ENCODE data around the gene CDH26.
A peak's percentile ranks its signal among the peaks of the same experiment; 100 is the strongest.

Gene CDH26

DNA sequence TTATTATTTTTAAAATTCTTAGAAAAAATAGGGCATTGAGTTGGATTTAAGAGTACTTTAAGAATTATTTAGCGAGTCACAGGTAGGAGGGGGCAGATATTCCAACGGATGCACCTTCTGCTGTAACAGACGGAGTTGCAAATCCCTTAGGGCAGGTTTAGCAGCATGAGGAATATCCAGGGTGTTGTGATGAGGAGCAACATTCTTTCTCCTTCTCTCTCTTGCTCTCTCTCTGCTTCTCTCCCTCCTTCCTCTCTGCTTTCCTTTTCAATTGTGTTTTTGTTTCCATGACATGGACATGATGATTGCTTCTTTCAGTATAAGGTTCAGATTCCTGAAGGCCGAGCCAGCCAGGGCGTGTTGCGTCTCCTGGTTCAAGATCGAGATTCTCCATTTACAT, 28.9 kb downstream of the CDH26 start:
- no peak for DNase-seq

DNA sequence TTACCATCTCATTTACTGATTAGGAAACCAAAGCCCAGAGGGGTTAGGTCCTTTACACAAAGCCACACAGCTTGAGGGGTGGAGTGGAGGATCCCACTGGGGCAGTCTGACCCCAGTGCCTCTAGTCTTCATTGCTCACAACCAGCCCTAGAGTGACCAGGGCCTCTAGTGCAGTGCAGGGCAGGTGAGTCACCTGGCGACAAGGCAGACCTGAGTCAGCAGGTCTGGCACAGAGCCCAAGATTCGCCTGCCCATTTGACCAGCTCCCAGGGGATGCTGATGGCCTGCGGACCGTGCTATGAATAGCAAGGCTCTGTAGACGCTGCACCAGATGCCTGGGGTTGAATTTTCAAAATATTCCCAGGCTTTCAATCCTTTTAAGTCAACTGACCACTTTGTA, 29.9 kb downstream of the CDH26 start:
- no peak for DNase-seq

DNA sequence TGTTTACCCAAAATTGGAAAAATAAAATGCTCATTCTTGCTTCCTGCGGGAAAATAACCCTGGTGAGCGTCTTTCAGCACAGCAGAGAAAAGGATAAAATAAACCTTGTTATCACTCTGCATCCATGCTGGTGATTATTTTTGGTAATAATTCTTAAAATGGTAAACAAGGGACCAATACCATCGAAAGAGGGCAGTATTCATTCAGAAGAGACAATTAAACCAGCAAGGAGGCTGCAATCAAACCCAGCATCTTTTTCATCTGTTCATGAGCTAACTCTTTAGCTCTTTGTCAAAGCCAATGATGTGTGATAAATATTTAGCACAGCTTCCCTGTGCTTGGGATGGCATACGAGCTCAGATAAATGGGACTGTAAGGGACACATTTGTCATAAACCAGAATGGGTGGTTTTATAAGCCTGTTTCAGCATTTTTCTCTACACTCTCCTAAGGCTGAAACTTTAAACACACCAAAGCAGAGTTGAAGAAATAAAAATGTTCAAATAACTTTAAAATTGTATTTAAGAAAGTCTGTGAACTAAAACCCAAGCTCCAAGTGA, 34.4 kb downstream of the CDH26 start:
- peak; percentile 18 for DNase-seq

DNA sequence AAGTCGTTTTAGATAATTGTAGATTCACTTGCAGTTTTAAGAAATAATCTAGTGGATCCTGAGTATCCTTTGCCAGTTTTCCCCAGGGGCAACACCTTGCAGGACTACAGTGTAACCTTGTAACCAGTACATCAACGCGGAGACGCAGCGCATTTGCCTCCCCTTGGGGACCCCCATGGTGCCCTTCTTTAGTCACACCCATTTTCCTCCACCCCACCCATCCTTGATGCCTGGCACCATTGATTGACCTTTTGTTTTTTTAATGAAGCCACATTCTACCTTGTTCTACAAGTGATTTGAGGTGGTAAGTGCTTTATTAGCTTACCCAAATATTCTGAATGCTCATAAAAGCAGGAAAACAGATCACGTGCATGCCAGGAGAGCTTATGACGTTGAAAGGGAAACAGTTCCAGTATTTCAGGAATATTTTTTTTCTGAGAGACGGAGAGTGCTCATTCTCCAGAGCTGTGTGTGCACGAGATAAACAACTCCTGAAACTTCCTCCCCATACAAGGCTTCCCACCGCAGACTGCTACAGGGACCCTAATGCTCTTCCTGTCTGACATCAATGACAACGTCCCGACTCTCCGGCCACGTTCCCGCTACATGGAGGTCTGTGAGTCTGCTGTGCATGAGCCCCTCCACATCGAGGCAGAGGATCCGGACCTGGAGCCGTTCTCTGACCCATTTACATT, 35.7 kb downstream of the CDH26 start:
- no peak for DNase-seq

DNA sequence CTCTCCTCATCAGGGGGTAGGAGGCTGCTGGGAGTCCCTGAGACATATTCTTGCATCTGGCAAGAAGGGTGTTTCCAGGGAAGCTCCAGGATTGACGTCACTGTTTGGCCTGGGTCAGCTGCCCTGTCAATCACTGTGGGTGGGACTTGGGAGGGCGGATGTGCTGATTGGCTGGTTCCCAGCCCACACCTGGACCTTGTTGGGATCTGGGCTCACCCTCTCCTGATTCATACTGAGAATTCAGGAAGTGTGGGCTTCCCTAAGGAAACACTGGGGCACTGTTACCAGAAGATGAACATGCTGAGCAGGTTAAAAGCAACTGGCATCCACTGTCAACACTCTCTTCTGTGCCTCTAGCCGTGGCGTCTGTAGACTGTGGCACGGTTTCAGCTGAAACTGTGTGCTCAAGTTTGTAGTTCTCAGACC, 36.5 kb downstream of the CDH26 start:
- DNase-seq, result no peak

DNA sequence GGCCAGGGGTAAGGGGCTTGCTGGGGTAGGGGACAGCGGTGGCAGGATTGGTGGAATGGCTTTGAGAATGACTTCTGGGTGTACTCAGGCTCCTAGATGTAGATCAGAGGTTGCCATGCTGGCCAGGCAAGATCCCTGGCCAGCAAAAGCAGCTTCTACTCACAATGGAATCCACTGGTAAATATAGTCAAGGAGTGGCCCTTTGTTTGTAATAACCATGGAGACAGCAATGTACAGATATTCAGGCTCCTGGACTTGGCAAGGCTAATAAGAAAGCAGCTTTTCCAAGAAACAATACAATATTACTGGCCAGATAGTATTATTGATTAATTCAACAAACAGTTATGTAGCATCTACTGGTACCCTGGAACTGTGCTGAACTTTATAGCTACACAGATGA, 37.9 kb downstream of the CDH26 start:
- no peak for DNase-seq

DNA sequence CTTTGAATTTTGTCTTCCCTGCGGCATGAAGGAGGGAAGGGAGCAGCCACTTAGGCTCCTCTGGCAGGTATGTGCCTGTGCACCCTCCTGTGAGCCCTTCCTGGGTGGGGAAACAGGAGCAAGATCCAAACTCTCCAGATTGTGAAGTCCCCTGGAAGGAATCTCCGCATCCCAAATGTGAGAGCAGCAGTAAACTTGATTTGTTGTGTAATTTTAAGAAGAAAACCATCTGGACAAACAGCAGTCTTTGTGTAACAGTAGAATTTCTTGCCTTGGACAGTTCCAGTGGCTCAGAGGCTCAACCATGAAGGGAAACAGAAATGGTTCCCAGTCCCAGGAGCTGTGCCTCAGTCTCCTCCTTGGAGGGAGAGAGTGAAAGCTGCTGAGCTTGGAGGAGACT, 39.7 kb downstream of the CDH26 start:
- no peak for DNase-seq

DNA sequence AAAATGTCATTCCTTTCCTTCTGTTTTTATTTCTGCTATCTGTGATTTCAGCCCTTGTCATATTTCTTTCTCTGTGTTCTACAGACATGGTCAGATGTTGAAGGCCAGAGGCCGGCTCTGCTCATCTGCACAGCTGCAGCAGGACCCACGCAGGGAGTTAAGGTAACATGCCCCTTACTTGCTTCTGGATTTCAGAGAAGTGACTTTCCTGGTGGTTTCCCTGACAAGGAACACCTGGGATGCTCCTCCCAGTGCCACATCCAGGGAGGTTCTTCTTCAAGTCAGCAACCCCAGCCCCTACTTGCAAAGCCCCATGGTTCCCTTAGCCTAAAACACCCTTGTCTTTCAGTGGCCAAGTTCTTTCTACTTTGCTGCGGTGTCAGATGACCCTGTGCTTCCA, 41.3 kb downstream of the CDH26 start:
- no peak for DNase-seq

DNA sequence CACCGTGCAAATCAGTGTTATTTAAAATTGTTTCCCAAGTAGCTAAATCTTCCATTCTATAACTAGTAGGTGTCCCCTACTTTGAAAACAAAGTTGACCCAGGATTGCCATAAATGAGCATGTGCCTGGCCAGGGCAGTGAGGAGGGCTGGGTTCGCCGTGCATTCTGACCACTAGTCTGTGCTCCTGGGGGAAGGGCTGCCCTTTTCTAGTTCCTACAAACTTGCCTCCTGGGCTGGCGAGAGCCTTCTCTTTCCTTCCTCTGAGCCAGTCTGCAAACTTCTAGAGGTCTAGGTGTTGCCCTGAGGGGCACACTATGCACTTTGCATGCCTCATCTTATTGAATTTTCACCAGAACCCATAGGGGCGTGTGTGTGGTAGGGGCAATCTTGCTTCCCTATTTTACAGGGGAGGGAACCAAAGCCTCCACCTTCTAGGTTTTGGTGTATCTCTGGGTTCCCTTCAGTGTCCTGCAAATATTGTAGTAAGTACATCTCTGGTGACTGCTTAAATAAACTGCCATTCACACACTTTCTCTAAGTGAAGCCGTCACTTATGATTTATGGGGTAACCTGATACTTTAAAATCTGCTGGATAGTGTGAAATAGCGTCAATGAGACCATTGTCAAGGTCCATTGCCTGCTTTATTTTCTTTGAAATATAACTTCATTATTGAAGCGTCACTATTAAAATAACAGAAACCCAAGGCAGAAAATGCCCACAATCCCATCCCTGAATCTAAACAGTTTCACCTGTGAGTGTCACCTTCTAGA, 42.2 kb downstream of the CDH26 start:
- DNase-seq, result no peak

DNA sequence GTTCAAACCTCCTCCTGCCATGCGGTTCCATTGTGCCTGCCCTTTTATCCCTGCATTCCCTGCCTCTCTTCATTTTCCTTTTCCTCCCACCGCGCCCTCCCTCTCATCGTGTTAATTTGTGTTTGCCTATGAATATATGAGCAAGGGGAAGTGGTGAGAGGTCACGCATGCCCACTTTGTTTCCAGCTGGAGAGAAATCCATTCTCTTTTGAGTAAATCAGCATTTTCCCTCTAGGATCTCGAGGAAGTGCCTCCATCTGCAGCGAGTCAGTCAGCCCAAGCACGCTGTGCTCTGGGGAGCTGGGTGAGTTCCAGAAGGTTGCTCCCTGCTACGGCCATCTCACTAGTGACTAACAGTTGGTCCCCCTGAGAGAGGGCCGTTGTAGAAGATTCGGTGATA, 42.9 kb downstream of the CDH26 start:
- no peak for DNase-seq

DNA sequence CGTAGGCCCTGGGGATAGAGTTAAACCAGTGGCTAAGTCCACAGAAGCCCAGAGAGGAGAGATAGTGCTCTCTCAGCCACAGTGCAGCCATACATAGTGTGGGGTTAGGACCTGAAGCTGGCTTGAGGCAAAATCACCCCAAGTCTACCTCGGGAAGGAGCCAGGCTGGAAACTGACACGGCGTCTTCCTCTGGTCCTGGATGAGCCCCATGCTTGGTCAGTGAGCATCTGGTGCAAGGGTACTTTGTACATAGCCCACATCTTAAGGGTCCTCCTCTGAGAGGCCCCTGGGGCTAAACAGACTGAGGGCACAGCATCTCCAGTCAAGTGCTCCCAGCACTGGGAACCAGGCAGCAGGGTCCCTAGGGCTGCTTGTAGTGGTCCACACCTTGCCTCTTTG, 45.6 kb downstream of the CDH26 start:
- DNase-seq, result no peak

DNA sequence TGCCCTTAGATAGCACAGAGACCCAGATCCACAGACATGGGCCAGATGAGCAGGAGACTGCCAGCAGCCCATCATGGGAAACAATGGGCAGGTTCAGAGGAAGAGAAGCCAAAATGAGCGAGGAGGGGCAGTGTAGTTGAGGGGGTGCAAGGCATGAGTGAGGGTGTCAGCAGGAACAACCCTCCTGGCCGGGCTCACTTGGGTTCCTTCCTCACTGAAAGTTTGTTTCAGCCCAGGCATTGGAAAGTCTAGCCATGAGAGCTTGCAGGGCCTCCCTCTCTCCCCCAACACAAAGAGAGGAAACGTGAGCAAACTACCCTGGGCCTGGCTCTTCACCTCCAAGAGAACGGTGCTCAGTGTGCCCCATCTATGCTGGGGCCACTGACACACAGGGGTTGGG, 48.0 kb downstream of the CDH26 start:
- DNase-seq, result no peak

DNA sequence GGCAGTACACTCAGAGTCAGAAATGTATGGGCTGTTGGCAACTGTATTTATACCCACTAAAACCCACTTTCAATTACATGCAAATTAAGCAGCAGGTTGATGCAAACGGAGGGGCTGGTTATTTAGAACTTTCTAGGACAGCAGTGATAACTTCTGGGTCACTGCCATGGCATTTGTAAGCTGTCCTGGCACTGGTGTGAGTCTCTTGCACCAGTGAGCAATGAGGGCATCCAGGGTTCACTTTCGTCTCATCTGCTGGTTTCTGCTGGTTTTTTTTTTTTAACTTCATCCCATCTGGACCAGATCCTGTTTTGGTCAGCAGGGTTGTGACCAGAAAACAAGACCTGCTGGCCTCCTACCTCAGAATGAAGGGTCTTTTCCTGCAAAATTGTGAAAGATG, 49.2 kb downstream of the CDH26 start:
- no peak for DNase-seq

DNA sequence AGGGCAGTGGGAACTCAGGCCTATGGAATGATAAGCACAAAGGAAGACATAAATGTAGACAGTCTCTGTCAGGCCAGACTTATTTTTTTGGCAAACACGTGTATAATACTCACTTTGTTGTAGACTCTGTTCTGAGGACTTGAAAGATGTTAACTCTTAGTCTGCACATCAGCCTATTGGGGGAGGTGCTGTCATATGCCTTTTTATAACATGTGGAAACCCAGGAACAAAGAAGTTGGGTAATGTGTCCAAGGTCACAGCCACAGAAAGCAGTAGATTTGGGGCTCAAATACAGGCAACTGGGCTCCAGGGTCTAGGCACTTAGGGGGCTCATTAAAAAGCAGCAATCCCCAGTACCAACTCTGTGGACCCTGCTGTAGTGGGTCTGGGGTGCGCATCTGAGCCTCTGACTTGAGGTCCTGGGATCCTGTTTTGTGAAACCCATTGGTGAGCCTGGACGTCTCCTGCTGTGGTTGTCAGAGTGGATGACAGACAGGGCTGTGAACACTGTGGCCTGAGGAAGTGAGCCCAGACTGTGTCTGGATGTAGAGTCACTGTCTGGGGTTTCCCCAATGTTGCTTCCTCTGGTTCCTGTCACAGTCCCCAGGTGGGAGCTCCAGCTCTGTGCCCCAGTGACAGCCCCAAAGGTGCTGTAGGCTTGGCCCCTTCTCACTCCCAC, 50.0 kb downstream of the CDH26 start:
- DNase-seq, result no peak

DNA sequence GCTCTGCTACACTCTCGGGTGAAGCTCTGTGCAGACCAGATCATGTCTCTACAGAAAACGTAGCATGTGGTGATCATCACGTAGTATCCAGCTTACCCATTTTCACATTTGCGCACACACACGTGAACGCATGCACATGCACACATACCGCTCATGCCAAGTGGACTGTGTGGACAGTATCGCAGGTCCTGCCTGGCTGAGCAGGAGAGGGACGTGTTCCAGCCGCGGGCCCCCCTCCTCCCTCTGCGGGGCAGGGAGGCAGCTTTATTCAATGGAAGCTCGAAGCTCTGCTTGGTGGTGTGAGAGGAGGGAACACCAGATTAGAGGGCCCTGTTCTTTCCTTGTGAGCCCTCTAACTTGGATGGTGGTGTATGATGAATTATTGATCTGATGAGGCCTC, 51.1 kb downstream of the CDH26 start:
- no peak for DNase-seq

DNA sequence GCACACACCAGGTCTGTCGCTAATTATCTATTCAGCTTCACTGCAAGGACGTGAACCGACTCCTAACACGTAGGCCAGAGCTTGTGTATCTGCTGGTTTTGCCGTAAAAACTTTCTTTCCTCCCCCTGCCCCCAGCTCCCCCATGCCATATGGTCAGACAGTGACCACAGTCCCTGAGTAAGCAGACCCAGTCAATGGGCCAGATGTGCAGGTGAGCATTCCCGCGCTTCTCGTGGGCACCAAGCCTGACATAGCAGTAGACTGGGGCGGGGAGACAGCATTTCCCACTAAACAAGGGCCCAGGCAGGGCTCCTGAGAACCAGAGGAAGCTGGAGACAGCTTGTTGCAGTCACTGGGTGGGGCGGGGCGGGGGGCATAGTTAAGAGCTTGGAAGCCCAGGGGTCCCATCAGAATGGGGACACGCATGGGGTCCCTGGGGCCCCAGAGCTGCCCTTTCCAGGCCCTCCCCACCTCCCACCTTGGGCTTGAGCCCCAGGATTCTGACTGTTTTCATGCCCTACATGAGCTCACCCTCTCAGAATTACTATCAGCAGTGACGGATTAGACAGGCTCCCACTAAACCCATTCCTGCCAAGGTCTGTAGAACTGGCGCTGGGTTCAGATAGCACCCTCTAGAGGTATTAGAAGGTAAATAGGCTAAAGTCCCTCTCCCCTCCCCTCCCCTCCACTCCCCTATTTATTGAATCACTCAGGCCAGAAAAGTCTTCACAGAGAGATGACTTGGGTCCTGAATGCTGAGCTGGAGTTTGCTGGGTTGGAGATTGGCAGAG, 51.8 kb downstream of the CDH26 start:
- peak; percentile 42 for DNase-seq

DNA sequence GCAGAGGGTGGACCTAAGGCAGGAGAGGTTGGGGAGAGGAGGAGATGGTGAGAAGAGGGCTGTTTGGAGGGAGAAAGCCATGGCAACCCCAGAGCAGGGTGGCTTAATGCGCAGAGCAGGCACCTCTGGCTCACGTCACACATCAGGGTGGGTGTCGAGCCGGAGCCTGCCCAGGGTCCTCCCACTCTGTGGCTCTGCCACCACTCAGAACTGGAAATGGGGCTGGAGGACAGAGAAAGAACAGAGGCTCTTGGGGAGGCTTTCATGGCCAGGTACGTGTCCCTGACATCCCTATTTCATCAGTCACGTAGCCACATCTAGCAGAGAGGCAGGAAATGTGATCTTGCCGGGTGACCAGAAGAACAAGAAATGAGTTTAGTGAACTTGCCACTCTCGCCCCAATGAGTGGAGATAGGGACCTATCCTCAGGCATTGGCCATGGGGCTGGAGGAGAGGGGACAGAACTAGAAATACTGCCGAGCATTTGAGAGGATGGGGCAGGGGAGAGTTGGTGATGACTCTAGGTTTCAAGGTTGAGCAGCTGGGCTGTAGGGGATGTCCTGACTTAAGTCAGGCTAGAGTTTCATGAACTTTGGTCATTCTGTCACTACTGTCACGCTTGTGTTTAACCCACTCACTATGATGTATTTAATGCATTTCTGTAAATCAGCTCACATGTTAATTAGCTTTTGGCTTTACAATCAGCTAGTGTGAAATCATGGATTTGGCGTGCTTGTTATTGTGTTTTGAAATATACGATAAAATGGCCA, 52.7 kb downstream of the CDH26 start:
- no peak for DNase-seq

DNA sequence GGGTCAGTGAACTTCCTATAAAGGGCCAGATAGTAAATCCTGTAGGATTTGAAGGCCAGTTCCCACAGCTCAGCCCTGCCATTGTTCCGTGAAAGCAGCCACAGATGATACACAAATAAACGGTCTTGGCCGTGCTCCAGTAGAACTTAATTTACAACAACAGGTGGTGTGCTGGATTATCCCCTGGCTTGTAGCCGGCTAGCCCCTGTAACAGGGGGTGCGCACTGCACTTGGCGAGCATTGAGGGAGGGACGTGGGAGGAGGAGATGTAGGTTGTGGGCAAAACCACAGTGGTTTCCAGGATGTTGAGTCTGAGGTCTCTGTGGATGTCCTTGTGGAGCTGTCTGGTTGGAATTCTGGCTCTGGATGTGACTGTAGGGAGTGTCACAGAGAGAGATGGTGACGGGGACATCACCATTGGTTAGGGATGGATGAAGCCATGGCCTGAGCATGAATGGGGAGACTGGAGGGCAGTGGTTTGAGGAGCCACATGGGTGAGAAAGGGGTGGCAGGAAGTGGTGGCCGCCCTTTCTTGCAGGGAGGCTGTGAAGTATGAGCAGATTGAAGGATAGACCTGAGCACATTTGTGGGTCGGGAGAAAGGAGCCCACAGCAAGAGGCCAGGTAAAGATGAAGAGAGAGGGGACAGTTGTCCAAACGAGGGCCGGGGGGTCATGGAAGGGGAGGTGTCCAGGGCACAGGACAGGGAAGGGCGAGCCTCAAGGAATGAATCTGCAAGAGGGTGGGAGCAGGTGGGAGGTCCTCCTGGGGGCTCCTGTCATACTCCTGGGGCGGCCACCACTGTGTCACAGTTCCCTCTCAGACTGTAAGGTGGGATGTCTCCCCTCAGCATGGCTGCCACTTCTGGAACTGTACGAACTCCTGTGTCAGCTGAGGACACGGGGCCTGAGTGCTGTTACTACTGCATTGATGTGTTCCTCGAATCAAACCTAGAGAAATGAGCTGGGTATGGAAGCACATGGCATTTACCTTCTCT, 53.6 kb downstream of the CDH26 start:
- DNase-seq, result no peak

DNA sequence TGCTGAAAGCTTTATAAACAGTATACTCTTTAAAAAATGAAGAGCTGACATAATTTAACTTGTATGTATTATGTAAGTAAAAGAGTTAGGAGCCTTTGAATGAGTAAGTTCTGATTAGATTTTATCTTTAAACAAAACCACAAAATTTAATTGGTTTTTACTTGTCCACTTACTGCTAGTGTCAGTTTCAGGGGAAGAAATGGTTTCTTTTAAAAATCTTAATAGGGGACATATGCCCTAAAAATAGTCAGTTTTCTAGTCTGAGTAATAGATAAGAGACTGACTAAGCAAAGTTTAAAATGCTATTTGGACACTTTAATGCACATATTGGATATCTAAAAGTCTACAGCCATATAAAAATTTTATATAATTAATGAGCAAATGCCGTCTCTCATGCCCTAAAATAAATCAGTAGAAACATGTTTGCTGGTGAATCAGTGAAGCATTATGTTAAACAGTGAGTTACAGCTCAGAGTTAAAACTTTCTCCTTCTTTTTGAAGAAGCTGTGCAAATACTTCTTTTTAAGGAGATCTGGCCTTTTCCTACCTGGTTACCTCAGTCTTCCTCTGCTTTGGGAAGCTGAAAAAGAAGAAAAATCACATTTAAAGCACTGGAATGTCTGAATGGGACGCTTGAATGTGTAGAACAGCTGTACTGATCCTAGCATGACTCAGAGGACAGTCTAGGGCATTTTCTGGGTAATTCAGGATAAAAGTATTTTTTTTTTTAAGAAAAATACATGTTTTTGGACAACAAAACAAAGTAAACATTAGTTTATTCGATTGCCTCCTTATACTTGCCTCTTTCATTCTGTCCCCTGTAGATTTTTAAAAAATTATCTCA, 55.3 kb downstream of the CDH26 start:
- no peak for DNase-seq

DNA sequence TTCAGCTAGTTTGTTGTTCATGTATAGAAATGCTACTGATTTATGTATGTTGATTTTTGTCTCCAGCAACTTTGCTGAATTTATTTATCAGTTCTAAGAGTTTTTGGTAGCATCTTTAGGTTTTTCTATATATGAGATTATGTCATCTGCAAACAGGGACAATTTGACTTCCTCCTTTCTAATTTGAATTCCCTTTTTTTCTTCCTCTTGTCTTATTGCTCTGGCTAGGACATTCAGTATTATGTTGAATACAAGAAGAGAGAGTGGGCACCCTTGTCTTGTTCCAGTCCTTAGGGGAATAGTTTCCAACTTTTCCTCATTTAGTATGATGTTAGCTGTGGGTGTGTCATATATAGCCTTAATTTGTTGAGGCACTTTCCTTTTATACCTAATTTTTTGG, 58.2 kb downstream of the CDH26 start:
- no peak for DNase-seq

All from hematopoietic multipotent progenitor cell treated with erythropoietin and hydrocortisone succinate and interleukin-3 and kit ligand, for 6 days (in vitro differentiated cells).